A549 (cell line): Measurements from ENCODE around the gene ANXA1. TPM values are rescaled to one million over a fixed set of nuclear protein-coding genes. Genes with fewer than 3 reads are reported as not detected.

Experiments used
- ATAC-seq, 2 experiments: fragments of 200-7000 bp in 1 of 2; fragments of >200 bp in 1 of 2; cut with Nextera tagmentation in 1 of 2; cut with Tn5 transposase in 1 of 2; 3 replicates each; pipeline versions ENCODE4 v1.8.0 to v1.9.1; 2018 to 2020; ENCODE audit warnings: mild to moderate bottlenecking in 1 of 2, moderate library complexity in 1 of 2
- CTCF ChIA-PET: fragments of 300-600 bp; sonication (Branson Sonifier 250); formaldehyde crosslinking; extraction: SDS; loops from one replicate; lab custom pipeline; 2021; ENCODE audit warnings: antibody characterized with exemption, inconsistent platforms; lab: Yijun Ruan, JAX
- POLR2A ChIA-PET: fragments of 350-600 bp; formaldehyde crosslinking; extraction: SDS; loops from one replicate; lab custom pipeline; 2021; ENCODE audit warnings: antibody characterized with exemption, inconsistent platforms; lab: Yijun Ruan, JAX
- DNase-seq, 2 experiments: peaks; one replicate each; pipeline versions ENCODE4 v3.0.0 to v3.0.0-alpha.2; 2011 to 2016; ENCODE audit warnings: low read depth in 1 of 2, low spot score in 1 of 2
- FAIRE-seq: peaks from 2 replicates; lab custom pipeline; 2011; peaks lifted over from hg19 to GRCh38; lab: Jason Lieb, UNC
- H3K27ac ChIP-seq, 2 experiments: fragments of >200 bp; sonication (Bioruptor Twin); formaldehyde crosslinking; 3 replicates each; pipeline ENCODE4 v1.5.1; 2016 to 2017
- H3K4me1 ChIP-seq: fragments of >200 bp; sonication (Bioruptor Twin); formaldehyde crosslinking; 3 replicates; pipeline ENCODE4 v1.6.1; 2016
- H3K4me2 ChIP-seq: fragments of >200 bp; sonication (Bioruptor Twin); formaldehyde crosslinking; 3 replicates; pipeline ENCODE4 v1.6.1; 2016
- H3K4me3 ChIP-seq: fragments of >200 bp; sonication (Bioruptor Twin); formaldehyde crosslinking; 3 replicates; pipeline ENCODE4 v1.5.1; 2016
- H3K9me3 ChIP-seq: fragments of >200 bp; sonication (Bioruptor Twin); formaldehyde crosslinking; 3 replicates; pipeline ENCODE4 v1.6.1; 2016
- CEBPB ChIP-seq, 2 experiments: fragments of >200 bp in 1 of 2; sonication (Bioruptor Twin) in 1 of 2; formaldehyde crosslinking in 1 of 2; IDR thresholded peaks; 2 replicates each; pipeline ENCODE4 v1.6.1; 2012 to 2016
- CHD2 ChIP-seq: fragments of 150-350 bp; IDR thresholded peaks from 2 replicates; pipeline ENCODE4 v1.6.1; 2014; ENCODE audit warnings: low read length; ENCODE audit not compliant: partially characterized antibody
- EP300 ChIP-seq, 2 experiments: fragments of >200 bp; sonication (Bioruptor Twin); formaldehyde crosslinking; IDR thresholded peaks; 2 replicates in 1 of 2; 3 replicates in 1 of 2; pipeline ENCODE4 v1.6.1; 2016 to 2017
- FOSB ChIP-seq: fragments of 250-450 bp; sonication (Bioruptor Pico); IDR thresholded peaks from 2 replicates; pipeline ENCODE4 v1.5.0; 2020; ENCODE audit warnings: mild to moderate bottlenecking, moderate library complexity
- HOXA7 ChIP-seq: fragments of 250-450 bp; sonication (Bioruptor Pico); IDR thresholded peaks from 2 replicates; pipeline ENCODE4 v1.5.0; 2020; ENCODE audit warnings: mild to moderate bottlenecking, moderate library complexity
- NFE2L2 ChIP-seq: fragments of 150-350 bp; conservative IDR thresholded peaks from 2 replicates; pipeline ENCODE4 v1.6.1; 2014; ENCODE audit warnings: low read length
- NR3C1 ChIP-seq: fragments of >200 bp; sonication (Bioruptor Twin); formaldehyde crosslinking; IDR thresholded peaks from 3 replicates; pipeline ENCODE4 v1.6.1; 2017
- RAD21 ChIP-seq, 2 experiments: fragments of >200 bp in 1 of 2; sonication (Bioruptor Twin) in 1 of 2; formaldehyde crosslinking in 1 of 2; IDR thresholded peaks in 1 of 2; conservative IDR thresholded peaks in 1 of 2; 2 replicates in 1 of 2; 3 replicates in 1 of 2; pipeline ENCODE4 v1.6.1; 2012 to 2018; ENCODE audit warnings: inconsistent platforms in 1 of 2
- RCOR1 ChIP-seq: fragments of 150-350 bp; IDR thresholded peaks from 2 replicates; pipeline ENCODE4 v1.6.1; 2014; ENCODE audit warnings: antibody characterized with exemption, low read length, low read depth
- RFX5 ChIP-seq: fragments of 450-650 bp; IDR thresholded peaks from 2 replicates; pipeline ENCODE4 v1.7.1; 2014; ENCODE audit warnings: antibody characterized with exemption, mild to moderate bottlenecking, moderate library complexity
- SMC3 ChIP-seq: fragments of >200 bp; sonication (Bioruptor Twin); formaldehyde crosslinking; IDR thresholded peaks from 3 replicates; pipeline ENCODE4 v1.6.1; 2018; ENCODE audit warnings: inconsistent platforms
- TP53 ChIP-seq: fragments of 250-450 bp; sonication (Bioruptor Pico); IDR thresholded peaks from 2 replicates; pipeline ENCODE4 v1.5.0; 2021; ENCODE audit warnings: mild to moderate bottlenecking, moderate library complexity
- ZFP36 ChIP-seq: fragments of 450-650 bp; IDR thresholded peaks from 2 replicates; pipeline ENCODE4 v1.6.1; 2014; ENCODE audit warnings: borderline replicate concordance; ENCODE audit not compliant: partially characterized antibody
- WGBS: methylation state at CpG from one replicate; pipeline ENCODE4 v1.1.6; 2017; ENCODE audit errors: missing lambda C conversion rate; 5-methylcytosine and 5-hydroxymethylcytosine counted together
- polyA plus RNA-seq, 4 experiments: library from polyadenylated mRNA; depleted of rRNA in 3 of 4; stranded (reverse); fragments of >200 nt; fragmentation: RNase III in 1 of 4; extraction: RNeasy Plus Mini Kit Qiagen cat#74134 plus additional on column Dnase treatment in 1 of 4; gene quantifications; 2 replicates in 3 of 4; 3 replicates in 1 of 4; pipeline ENCODE4 v1.2.3, GENCODE V29; 2011 to 2017
- TF ChIP-seq, protein P1 (sequence below): IDR thresholded peaks from 2 replicates; pipeline ENCODE4 v1.6.1; 2012
- TF ChIP-seq, protein P2 (sequence below): fragments of >200 bp; sonication (Bioruptor Twin); formaldehyde crosslinking; IDR thresholded peaks from 3 replicates; pipeline ENCODE4 v1.6.1; 2016
- TF ChIP-seq, protein P3 (sequence below): IDR thresholded peaks from 2 replicates; pipeline ENCODE4 v1.6.1; 2012; ENCODE audit warnings: low read depth, borderline replicate concordance
- TF ChIP-seq, protein P4 (sequence below): fragments of 450-650 bp; IDR thresholded peaks from 2 replicates; pipeline ENCODE4 v1.6.1; 2014; ENCODE audit warnings: antibody characterized with exemption
- TF ChIP-seq, protein P5 (sequence below): fragments of >200 bp; sonication (Bioruptor Twin); formaldehyde crosslinking; IDR thresholded peaks from 3 replicates; pipeline ENCODE4 v1.5.1; 2016
- TF ChIP-seq, protein P6 (sequence below): IDR thresholded peaks from 2 replicates; pipeline ENCODE4 v1.6.1; 2012
- TF ChIP-seq, protein P7 (sequence below): fragments of 200-600 bp; sonication (generic); IDR thresholded peaks from 2 replicates; pipeline ENCODE4 v1.6.1; 2016; ENCODE audit warnings: antibody characterized with exemption, mild to moderate bottlenecking, moderate library complexity

The ANXA1 gene
- polyA plus RNA-seq, 2 of the 4 experiments (the other 2 are of a cell fraction): 1,601 to 1,990 TPM

DNA sequence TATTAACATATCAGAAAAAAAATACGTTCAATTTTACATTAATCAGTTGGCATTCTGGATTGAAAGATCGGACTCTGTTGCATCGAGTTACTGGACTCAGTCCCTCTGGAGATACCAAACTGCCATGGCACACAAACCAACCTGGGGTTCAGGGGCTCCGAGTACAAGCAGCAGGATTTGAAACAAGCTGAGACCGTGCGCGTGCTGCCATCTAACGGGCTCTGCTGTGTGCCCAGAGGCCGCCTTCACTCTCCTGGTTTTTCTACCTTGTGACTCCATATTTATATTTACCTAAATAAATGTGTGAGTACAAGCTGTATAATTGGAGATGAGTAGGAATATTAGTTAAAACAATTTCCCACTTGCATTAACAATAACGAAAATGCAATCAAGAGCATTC lies 48.2 kb downstream of the ANXA1 start (continued):
- TF ChIP-seq, protein P1, sequence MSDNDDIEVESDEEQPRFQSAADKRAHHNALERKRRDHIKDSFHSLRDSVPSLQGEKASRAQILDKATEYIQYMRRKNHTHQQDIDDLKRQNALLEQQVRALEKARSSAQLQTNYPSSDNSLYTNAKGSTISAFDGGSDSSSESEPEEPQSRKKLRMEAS: peak; percentile 26; the same call in 1 of the 2 replicates
- TF ChIP-seq EP300 (IDR thresholded peaks at IDR 0.05): no peak
- TF ChIP-seq, protein P2, sequence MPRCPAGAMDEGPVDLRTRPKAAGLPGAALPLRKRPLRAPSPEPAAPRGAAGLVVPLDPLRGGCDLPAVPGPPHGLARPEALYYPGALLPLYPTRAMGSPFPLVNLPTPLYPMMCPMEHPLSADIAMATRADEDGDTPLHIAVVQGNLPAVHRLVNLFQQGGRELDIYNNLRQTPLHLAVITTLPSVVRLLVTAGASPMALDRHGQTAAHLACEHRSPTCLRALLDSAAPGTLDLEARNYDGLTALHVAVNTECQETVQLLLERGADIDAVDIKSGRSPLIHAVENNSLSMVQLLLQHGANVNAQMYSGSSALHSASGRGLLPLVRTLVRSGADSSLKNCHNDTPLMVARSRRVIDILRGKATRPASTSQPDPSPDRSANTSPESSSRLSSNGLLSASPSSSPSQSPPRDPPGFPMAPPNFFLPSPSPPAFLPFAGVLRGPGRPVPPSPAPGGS: no peak
- no peak for TF ChIP-seq NFE2L2
- TF ChIP-seq, protein P3, sequence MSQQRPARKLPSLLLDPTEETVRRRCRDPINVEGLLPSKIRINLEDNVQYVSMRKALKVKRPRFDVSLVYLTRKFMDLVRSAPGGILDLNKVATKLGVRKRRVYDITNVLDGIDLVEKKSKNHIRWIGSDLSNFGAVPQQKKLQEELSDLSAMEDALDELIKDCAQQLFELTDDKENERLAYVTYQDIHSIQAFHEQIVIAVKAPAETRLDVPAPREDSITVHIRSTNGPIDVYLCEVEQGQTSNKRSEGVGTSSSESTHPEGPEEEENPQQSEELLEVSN: no peak
- TF ChIP-seq, protein P4, sequence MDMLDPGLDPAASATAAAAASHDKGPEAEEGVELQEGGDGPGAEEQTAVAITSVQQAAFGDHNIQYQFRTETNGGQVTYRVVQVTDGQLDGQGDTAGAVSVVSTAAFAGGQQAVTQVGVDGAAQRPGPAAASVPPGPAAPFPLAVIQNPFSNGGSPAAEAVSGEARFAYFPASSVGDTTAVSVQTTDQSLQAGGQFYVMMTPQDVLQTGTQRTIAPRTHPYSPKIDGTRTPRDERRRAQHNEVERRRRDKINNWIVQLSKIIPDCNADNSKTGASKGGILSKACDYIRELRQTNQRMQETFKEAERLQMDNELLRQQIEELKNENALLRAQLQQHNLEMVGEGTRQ: no peak

DNA sequence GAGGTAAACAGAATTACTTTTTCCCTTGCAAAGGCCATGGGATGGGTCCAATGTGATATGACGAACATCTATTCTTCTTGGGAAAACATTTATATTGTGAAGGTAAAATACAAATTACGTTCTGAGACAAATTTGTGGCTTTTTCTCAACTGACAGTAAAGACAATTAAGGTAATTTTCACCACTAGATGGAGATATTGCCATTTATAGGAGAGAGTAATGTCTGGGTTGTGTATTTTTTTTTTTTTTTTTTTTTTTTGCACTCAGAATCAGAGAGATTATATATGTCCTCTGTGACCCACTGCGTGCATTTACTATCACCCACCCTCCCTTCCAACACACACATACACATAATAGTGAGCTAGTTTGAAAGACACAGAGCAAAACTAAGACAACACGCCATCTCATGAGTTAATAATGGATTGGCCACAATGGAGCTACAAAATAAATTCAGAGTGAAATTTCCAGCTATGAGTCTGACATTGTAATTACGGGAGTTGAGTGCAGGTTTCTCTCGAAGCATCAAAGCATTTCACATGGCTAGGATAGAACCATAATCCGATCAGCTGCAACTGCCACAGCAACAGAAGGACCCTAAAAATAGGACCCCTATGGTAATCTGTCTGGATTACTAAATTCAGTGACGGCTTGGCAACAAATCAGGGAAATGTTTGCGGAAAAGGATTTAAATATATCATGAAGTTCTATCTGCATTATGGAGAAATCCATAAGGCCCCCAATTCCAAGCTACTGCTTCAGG lies 49.2 kb downstream of the ANXA1 start:
- H3K4me3 ChIP-seq: no peak overlapping the region
- FAIRE-seq: peak; percentile 36
- ATAC-seq: peak; percentile 70 to 84; a peak in 5 of 6 replicates
- TF ChIP-seq RAD21 (conservative IDR thresholded peaks at IDR 0.05 in 1 of 2, IDR thresholded peaks at IDR 0.05 in 1 of 2) (peak; percentile 80 to 86), SMC3 (peak; percentile 66)
- TF ChIP-seq, protein P5, sequence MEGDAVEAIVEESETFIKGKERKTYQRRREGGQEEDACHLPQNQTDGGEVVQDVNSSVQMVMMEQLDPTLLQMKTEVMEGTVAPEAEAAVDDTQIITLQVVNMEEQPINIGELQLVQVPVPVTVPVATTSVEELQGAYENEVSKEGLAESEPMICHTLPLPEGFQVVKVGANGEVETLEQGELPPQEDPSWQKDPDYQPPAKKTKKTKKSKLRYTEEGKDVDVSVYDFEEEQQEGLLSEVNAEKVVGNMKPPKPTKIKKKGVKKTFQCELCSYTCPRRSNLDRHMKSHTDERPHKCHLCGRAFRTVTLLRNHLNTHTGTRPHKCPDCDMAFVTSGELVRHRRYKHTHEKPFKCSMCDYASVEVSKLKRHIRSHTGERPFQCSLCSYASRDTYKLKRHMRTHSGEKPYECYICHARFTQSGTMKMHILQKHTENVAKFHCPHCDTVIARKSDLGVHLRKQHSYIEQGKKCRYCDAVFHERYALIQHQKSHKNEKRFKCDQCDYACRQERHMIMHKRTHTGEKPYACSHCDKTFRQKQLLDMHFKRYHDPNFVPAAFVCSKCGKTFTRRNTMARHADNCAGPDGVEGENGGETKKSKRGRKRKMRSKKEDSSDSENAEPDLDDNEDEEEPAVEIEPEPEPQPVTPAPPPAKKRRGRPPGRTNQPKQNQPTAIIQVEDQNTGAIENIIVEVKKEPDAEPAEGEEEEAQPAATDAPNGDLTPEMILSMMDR: peak; percentile 83
- TF ChIP-seq, protein P6, sequence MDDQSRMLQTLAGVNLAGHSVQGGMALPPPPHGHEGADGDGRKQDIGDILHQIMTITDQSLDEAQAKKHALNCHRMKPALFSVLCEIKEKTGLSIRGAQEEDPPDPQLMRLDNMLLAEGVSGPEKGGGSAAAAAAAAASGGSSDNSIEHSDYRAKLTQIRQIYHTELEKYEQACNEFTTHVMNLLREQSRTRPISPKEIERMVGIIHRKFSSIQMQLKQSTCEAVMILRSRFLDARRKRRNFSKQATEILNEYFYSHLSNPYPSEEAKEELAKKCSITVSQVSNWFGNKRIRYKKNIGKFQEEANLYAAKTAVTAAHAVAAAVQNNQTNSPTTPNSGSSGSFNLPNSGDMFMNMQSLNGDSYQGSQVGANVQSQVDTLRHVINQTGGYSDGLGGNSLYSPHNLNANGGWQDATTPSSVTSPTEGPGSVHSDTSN: no peak
- TF ChIP-seq, all 56 proteins: peak for 3
- H3K4me2 ChIP-seq: peak overlapping the region; percentile 80
- peak in 1 of 2 experiments; percentile 44 for DNase-seq
- no peaks in the 10 kb centered on the region for H3K9me3 ChIP-seq
- peaks cover 22% of the 10 kb centered on the region; the same call in 2 of the 3 replicates for H3K4me1 ChIP-seq
- 36% methylated on average over 9 of the region's 9 CpGs for WGBS
- no peak overlapping the region for H3K27ac ChIP-seq
- CTCF ChIA-PET: interaction anchor here (0.6 to 3.8 kb wide), 69 partner anchors 9 to 1889 kb away, joined by 3 to 47 read pairs (median 4); no protein-coding TSS in a partner anchor
- POLR2A ChIA-PET: no interaction called here

DNA sequence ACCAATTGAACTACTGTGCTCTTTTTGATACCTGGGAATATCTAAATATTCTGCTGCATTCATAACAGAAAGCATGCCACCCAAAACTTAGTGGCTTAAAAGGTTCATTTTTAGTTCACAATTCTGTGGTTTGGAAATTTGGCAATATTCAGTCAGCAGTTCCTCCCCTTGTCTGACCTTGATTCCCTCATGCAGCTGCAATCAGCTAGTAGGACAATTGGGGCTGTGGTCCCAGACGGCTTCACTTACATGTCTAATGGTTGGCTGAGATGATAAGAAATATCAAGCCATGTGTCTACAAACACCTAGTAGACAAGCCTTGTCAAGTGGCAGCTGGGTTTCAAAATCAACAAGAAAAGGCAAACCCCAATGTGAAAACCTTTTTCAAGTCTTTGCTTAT lies 51.3 kb downstream of the ANXA1 start:
- FAIRE-seq: no peak
- CTCF ChIA-PET: interaction anchor here (0.6 to 3.8 kb wide), 3 partner anchors 331 to 1372 kb away, joined by 3 to 47 read pairs (median 7); no protein-coding TSS in a partner anchor
- no peaks in the 10 kb centered on the region for H3K9me3 ChIP-seq
- H3K4me2 ChIP-seq: no peak overlapping the region
- no peak for ATAC-seq
- H3K27ac ChIP-seq: no peak overlapping the region
- no peak for DNase-seq
- H3K4me1 ChIP-seq: peaks cover 22% of the 10 kb centered on the region; the same call in 2 of the 3 replicates
- H3K4me3 ChIP-seq: no peak overlapping the region
- POLR2A ChIA-PET: no interaction called here
- WGBS: 0% methylated on average over 1 of the region's 1 CpG
- TF ChIP-seq CEBPB (IDR thresholded peaks at IDR 0.05): no peak
- no peak for TF ChIP-seq NR3C1
- no peak for TF ChIP-seq RCOR1
- TF ChIP-seq, protein P7, sequence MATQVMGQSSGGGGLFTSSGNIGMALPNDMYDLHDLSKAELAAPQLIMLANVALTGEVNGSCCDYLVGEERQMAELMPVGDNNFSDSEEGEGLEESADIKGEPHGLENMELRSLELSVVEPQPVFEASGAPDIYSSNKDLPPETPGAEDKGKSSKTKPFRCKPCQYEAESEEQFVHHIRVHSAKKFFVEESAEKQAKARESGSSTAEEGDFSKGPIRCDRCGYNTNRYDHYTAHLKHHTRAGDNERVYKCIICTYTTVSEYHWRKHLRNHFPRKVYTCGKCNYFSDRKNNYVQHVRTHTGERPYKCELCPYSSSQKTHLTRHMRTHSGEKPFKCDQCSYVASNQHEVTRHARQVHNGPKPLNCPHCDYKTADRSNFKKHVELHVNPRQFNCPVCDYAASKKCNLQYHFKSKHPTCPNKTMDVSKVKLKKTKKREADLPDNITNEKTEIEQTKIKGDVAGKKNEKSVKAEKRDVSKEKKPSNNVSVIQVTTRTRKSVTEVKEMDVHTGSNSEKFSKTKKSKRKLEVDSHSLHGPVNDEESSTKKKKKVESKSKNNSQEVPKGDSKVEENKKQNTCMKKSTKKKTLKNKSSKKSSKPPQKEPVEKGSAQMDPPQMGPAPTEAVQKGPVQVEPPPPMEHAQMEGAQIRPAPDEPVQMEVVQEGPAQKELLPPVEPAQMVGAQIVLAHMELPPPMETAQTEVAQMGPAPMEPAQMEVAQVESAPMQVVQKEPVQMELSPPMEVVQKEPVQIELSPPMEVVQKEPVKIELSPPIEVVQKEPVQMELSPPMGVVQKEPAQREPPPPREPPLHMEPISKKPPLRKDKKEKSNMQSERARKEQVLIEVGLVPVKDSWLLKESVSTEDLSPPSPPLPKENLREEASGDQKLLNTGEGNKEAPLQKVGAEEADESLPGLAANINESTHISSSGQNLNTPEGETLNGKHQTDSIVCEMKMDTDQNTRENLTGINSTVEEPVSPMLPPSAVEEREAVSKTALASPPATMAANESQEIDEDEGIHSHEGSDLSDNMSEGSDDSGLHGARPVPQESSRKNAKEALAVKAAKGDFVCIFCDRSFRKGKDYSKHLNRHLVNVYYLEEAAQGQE: no peak
- TF ChIP-seq, protein P5: no peak
- TF ChIP-seq HOXA7 (CRISPR knock-in tag): no peak
- no peak for TF ChIP-seq TP53 (CRISPR knock-in tag)
- no peak for TF ChIP-seq ZFP36
- no peak for TF ChIP-seq FOSB
- TF ChIP-seq CHD2: no peak
- no peak for TF ChIP-seq RFX5
- no peak for TF ChIP-seq SMC3
